ENCODE measurements around the gene EPHB3.

Gene EPHB3

DNA sequence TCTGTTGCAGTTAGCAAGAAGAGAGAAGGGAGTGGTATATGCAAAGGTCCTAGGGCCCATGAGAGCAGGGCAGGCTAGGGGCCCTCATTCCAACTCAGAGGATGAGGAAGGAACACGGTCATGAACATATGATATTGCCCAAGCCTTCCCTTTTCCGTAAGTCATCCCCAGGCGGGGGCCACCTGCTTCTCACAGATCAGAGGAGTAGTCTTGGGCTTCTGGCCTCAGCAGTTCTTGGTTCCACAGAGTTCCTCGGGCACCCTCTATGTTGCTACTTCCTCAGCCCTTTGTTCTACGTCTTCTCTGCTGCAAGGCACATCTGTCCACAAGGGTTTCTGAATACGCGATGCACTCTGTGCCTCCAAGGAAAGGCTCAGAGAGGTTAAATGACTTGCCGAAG lies 25.3 kb downstream of the EPHB3 start:
- H3K4me3 Mint-ChIP-seq = no peak overlapping the region
- H3K27ac Mint-ChIP-seq = no peak overlapping the region
- H3K36me3 Mint-ChIP-seq = no peaks in the 10 kb centered on the region
- DNase-seq (ENCODE audit: low spot score in 2 of 2) = no peak
- peaks cover 14% of the 10 kb centered on the region for H3K27me3 Mint-ChIP-seq
- no peaks in the 10 kb centered on the region for H3K9me3 Mint-ChIP-seq
- peaks cover 3% of the 10 kb centered on the region for H3K4me1 Mint-ChIP-seq
- no peak for ATAC-seq (ENCODE audit: low read depth)

DNA sequence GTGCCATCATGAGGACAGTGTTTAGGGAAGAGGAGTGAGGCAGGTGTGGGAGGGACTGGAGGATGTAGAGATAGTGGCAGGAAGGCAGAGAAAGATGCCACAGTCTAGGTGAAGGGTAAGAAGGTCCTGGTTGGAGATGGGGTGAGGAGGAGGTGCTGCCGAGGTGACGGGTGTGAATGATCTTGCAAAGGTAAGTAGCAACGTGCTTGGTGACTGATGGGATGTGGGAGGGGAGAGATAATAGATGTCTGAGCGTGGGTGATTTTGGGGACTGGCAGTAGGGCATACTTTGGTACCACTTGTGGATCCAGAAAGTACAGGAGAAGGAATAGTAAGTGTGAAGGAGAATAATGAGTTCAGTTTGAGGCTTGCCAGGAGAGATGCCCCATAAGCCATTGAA lies 27.2 kb downstream of the EPHB3 start:
- H3K27me3 Mint-ChIP-seq = peaks cover 5% of the 10 kb centered on the region
- ATAC-seq (ENCODE audit: low read depth) (no peak), DNase-seq (ENCODE audit: low spot score in 2 of 2) (no peak)
- H3K36me3 Mint-ChIP-seq = no peaks in the 10 kb centered on the region
- peaks cover 3% of the 10 kb centered on the region for H3K4me1 Mint-ChIP-seq
- no peak overlapping the region for H3K27ac Mint-ChIP-seq
- H3K4me3 Mint-ChIP-seq = no peak overlapping the region
- H3K9me3 Mint-ChIP-seq = no peaks in the 10 kb centered on the region

DNA sequence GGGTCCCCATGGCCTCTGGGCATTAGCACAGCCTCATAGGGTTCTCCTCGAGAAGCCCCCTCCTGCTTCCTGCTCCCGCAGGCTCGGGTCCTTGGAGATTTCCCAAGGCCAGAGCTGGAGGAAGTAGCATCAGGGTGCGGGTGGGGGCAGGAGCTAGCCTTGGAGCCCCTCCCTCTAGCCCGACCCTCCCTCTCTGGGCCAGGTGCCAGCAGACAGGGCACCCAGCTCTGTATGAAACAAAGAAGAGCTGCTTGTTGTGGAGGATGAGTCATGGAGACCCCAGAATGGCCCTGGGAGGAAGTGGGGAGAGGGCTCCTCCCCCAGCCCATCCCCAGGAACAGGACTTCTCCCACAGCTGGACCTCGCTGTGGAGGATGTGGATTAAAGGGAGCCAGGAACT lies 29.2 kb downstream of the EPHB3 start:
- H3K4me1 Mint-ChIP-seq = no peaks in the 10 kb centered on the region
- no peak overlapping the region for H3K27ac Mint-ChIP-seq
- no peaks in the 10 kb centered on the region for H3K27me3 Mint-ChIP-seq
- H3K9me3 Mint-ChIP-seq = no peaks in the 10 kb centered on the region
- H3K4me3 Mint-ChIP-seq = no peak overlapping the region
- ATAC-seq (ENCODE audit: low read depth) (no peak), DNase-seq (ENCODE audit: low spot score in 2 of 2) (no peak)
- no peaks in the 10 kb centered on the region for H3K36me3 Mint-ChIP-seq

DNA sequence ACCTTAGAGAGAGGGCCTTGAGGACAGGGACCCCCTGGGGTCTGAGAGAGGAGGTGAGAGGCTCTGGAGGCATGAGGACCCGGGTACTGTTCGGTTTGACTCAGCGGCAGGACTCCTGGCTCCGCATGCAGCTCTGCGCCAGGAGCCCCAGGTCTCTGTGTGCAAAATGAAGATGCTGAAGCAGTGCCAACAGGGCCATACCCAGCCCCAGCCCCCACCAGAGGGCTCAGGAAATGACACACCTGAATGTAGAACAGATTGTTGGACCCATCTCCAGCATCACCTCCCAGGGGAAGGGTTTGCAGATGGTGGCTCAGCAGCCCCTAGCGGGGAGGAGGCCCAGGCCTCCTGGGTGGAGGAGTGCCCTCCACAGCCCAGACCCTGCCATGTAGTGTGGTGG lies 30.2 kb downstream of the EPHB3 start:
- Mint-ChIP-seq H3K4me3 (no peak overlapping the region), H3K9me3 (no peaks in the 10 kb centered on the region), H3K36me3 (no peaks in the 10 kb centered on the region), H3K27me3 (no peaks in the 10 kb centered on the region), H3K27ac (no peak overlapping the region), H3K4me1 (no peaks in the 10 kb centered on the region)
- ATAC-seq (ENCODE audit: low read depth) (no peak), DNase-seq (ENCODE audit: low spot score in 2 of 2) (no peak)

DNA sequence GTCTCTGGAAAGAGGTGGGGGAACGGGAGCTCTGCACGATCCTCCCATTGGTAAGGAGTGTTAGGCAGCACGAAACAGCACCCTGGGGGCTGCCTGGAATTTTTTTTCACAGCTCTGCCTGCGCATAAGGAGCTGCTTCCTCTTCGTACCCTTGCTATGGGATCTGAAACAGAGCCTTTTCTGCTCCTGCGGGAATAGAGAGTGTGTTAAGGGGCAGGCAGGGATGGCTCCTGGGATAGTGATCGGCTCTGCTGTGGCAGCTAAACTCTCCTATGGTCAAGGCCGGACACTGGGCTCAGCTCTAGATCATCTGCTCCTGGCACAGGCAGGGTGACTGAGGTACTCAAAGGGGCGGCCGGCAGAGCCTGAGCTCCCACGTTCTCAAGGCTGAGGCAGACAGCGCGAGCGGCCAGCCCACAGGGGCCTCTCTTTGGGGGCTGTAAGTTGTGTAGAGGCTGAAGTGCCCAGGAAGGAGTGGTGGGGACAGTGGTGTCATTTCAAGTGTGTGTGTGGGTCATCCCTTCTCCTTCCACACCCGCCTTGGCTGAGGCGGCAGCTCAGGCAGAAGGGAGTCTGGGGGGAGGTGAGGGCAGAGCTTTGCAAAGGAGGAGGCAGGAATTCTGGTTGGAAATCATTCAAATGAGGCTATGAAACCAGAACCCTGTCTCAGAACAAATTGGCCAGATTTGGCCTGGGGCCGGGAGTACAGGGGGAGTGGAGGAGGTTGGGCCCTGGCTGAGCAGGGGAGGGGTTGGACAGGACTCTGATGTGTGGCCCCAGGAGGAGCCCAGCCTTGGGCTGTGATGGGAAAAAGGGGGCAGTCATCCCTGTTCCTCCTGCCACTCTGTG lies 31.0 kb downstream of the EPHB3 start:
- H3K4me1 Mint-ChIP-seq = no peaks in the 10 kb centered on the region
- H3K9me3 Mint-ChIP-seq = no peaks in the 10 kb centered on the region
- ATAC-seq (ENCODE audit: low read depth) (no peak), DNase-seq (ENCODE audit: low spot score in 2 of 2) (no peak)
- no peak overlapping the region for H3K4me3 Mint-ChIP-seq
- H3K27me3 Mint-ChIP-seq = no peaks in the 10 kb centered on the region
- H3K36me3 Mint-ChIP-seq = no peaks in the 10 kb centered on the region
- H3K27ac Mint-ChIP-seq = no peak overlapping the region

DNA sequence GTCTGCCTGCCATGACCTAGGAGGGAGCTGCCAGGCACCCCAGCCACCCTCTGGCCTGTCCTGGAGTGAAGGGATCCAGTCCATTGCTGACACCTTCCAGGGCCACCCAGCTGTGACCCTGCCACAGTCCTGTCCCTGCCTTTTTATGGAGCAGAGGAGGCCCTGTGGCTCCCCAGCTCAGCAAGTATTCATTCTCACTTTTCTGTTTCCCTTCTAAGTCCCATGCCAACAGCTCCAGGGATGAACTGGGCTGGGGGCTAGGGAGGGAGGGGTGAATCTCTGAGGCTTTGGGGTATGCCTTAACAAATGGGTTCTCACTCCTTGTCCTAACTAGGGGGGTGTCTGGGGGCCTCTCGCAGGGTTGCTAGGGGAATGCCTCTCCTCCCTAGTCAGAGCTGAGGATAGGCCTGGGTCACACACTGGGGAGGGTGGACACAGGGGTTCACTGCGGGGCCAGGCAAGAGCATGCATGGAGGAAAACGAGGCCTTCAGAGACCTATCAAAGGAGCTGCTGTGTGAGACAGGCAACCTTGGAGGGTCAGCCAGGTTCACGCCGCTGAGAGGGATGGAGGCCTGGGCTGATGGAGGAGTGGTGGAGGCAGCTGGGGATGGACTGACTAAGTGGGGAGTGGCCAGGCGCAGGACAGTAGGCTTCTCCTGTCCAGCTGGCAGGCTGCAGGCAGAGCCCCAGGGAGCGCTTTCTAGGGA lies 31.8 kb downstream of the EPHB3 start:
- Mint-ChIP-seq H3K4me1 (no peaks in the 10 kb centered on the region), H3K9me3 (no peaks in the 10 kb centered on the region), H3K36me3 (no peaks in the 10 kb centered on the region), H3K27ac (no peak overlapping the region), H3K4me3 (no peak overlapping the region), H3K27me3 (no peaks in the 10 kb centered on the region)
- ATAC-seq (ENCODE audit: low read depth) (no peak), DNase-seq (ENCODE audit: low spot score in 2 of 2) (no peak)

DNA sequence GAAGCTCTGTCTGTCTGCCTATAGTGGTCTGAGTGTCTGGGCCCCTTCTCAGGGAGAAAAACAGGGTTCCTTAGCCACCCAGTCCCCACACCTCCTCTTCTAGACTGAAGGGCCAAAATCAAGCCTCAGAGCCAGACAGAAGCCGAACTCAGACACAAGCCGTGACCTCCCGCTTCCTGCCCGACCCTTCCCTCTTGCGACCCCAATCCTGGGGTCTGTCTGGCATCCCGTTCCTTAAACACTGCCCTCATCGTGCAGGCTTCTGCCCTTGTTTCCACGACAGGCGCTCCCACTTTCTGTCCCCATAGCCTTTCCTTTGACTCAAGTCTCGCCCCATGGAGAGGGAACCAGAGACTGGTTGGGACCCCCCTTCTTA lies 32.3 kb downstream of the EPHB3 start:
- H3K27me3 Mint-ChIP-seq = no peaks in the 10 kb centered on the region
- H3K9me3 Mint-ChIP-seq = no peaks in the 10 kb centered on the region
- no peak overlapping the region for H3K4me3 Mint-ChIP-seq
- no peak overlapping the region for H3K27ac Mint-ChIP-seq
- no peak for DNase-seq (ENCODE audit: low spot score in 2 of 2)
- no peaks in the 10 kb centered on the region for H3K36me3 Mint-ChIP-seq
- no peaks in the 10 kb centered on the region for H3K4me1 Mint-ChIP-seq
- ATAC-seq (ENCODE audit: low read depth) = no peak

DNA sequence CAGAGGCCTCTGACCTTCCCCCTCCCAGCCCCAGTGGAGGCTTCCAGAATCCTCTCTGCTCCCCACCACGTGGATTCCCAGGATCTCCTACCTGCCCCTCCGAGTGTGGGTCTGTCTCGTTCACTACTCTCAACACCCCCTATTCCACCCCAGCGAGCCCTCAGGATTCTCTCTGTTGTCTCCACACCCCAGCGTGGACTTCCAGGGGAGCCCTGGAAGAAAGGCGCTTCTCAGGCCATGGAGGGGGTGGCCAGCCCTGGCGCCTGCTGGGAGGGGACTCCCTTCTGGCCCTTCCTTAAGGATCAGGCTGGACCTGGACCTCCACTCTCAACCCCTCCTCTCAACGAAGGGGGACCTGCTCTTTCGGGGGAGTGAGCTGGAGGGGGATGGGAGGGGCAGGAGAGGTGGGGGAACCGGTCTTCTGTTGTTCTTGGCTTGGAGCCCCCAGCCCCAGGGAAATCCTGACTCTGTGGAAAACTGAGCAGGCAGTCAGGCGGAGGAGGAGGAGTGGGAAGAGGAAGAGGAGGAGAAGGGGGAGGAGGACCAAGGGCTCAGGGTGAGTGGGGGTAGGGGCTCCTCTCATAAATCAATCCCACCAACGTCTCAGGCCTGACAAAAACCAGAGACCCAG lies 32.9 kb downstream of the EPHB3 start:
- H3K9me3 Mint-ChIP-seq = no peaks in the 10 kb centered on the region
- H3K36me3 Mint-ChIP-seq = no peaks in the 10 kb centered on the region
- ATAC-seq (ENCODE audit: low read depth) = no peak
- H3K27ac Mint-ChIP-seq = no peak overlapping the region
- no peaks in the 10 kb centered on the region for H3K27me3 Mint-ChIP-seq
- H3K4me1 Mint-ChIP-seq = no peaks in the 10 kb centered on the region
- DNase-seq (ENCODE audit: low spot score in 2 of 2) = no peak
- no peak overlapping the region for H3K4me3 Mint-ChIP-seq

DNA sequence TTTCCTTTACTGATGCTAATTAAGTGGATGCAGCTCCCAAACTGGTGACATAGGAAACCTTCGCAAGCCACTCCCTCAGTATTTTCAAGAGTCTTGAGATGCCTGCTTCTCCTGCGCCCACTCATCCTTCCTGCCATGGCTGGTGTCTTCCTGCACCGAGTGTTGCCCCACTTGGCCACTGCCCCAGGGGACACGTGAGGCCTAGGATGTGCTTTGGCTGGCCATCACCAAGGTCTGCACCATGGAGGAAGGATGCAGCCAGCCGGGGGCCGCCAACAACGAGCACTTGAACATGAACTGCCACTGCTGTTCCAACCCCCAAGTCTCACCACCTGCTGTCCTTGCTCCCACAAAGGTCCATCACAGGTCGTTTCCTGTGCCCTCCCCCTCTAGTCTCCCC lies 34.1 kb downstream of the EPHB3 start:
- H3K9me3 Mint-ChIP-seq = no peaks in the 10 kb centered on the region
- H3K4me3 Mint-ChIP-seq = no peak overlapping the region
- no peak overlapping the region for H3K27ac Mint-ChIP-seq
- H3K4me1 Mint-ChIP-seq = no peaks in the 10 kb centered on the region
- peaks cover 4% of the 10 kb centered on the region for H3K27me3 Mint-ChIP-seq
- ATAC-seq (ENCODE audit: low read depth) (no peak), DNase-seq (ENCODE audit: low spot score in 2 of 2) (no peak)
- no peaks in the 10 kb centered on the region for H3K36me3 Mint-ChIP-seq

DNA sequence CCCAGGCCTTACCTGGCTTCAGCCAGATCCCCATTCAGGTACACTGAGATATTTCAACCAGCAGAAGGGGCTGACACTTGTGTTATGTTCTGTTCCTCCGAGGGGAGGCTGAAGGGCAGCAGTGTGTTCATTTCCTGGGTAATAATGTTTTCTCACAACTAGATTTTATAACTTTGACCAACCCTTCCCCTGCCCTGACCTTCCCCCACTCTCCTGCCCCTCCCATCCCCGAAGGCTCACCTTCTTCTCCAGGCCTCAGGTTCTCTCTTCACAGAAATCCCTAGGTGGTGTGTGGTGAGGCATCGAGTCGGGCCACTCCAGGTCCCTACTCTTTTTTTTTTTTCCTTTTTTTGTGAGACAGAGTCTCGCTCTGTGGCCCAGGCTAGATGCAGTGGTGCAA lies 34.6 kb downstream of the EPHB3 start:
- Mint-ChIP-seq H3K27me3 (peaks cover 8% of the 10 kb centered on the region), H3K27ac (no peak overlapping the region)

DNA sequence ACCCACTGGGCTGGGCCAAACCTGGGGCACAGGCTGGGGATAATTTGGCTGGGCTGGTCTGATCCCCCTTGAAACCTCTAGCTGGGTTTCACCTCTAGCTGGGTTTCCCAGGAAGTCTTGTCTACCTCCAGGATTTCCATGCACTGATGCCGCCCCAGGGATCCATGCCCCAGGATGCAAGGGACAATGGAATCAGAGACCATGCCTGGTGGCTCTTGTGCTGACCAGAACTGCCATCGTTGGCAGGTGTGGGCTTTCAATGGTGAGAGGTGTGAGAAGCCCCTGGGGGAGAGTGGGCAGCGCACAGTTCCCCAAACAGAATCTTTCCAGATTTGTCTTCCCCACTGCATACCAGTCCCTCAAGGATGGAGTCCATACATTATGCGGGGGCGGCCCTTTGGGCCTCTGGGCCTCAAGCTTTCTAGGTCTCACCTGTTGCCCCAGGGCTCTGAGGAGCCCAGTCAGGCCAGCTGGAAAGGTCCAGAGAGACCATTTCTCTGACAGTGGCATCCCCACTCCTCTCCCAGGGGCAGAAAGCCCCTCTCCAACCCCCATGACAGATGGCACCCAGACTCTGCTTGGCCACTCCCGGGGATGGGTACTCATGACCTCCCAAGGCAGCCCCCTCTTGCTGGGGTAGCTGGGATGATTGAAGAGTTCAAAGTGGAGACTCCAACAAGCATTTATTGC lies 35.4 kb downstream of the EPHB3 start:
- ATAC-seq (ENCODE audit: low read depth) (no peak), DNase-seq (ENCODE audit: low spot score in 2 of 2) (no peak)
- Mint-ChIP-seq H3K36me3 (no peaks in the 10 kb centered on the region), H3K9me3 (no peaks in the 10 kb centered on the region), H3K27me3 (peaks cover 8% of the 10 kb centered on the region), H3K4me3 (no peak overlapping the region), H3K4me1 (no peaks in the 10 kb centered on the region), H3K27ac (no peak overlapping the region)

More for the DNA sequence above, 34.6 kb downstream of the EPHB3 start:
- Mint-ChIP-seq H3K9me3 (no peaks in the 10 kb centered on the region), H3K36me3 (no peaks in the 10 kb centered on the region), H3K4me3 (no peak overlapping the region), H3K4me1 (no peaks in the 10 kb centered on the region)
- no peak for ATAC-seq (ENCODE audit: low read depth)
- no peak for DNase-seq (ENCODE audit: low spot score in 2 of 2)

DNA sequence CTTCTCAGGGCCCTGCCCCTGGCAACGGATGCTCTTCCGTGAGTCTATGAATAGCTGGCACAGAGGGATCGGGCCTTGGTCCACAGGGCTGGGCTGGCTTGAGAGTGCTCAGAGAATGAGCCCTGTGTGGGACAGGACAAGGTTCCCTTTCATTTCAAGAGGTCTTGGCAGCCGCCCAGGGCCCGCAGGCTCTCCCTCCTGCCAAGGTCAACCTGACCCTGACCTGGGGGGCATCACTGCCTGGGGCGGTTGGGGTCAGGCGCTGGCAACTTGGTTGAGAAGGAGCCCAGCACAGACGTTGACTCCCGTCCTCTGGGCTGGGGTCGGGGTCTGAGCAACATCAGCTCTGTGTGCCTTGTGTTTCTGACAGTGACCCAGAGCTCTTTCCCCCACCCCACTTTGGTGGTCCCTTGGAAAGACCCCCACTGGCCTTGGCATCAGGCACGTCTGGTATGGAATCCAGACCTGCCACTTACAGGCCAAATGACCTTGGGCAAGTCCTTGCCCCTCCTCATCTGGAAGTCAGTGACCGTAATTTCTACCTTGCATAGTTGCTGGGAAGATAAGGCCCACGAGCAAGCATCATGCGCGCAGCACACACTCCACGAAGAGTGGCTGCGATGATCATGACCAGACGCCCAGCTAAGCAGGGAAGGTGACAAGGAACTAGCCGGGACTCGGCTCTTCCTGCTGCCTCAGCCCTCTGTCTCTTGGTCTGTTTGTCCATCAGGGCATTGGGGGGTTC lies 36.4 kb downstream of the EPHB3 start:
- Mint-ChIP-seq H3K27me3 (peaks cover 15% of the 10 kb centered on the region), H3K36me3 (peaks cover 3% of the 10 kb centered on the region), H3K9me3 (no peaks in the 10 kb centered on the region), H3K27ac (no peak overlapping the region), H3K4me3 (no peak overlapping the region), H3K4me1 (peaks cover 6% of the 10 kb centered on the region)
- DNase-seq (ENCODE audit: low spot score in 2 of 2) (no peak), ATAC-seq (ENCODE audit: low read depth) (no peak)

DNA sequence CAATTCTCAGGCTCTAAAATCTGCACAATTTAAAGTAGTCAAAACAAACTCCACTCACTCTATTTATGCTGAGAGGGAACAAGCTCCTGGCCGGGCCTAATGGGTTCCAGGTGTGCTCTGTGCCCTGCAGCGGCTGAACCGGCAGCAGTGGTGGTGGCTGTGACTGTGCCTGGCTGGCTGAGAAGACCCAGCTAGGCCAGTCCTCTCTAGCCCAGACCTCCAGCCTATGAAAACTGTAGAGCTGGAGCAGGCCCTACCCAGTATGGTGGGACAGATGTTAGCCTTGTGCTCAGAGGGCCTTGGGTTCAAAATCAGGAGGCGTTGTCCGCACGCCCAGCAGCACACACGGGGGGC lies 37.0 kb downstream of the EPHB3 start:
- peaks cover 3% of the 10 kb centered on the region for H3K36me3 Mint-ChIP-seq
- peaks cover 7% of the 10 kb centered on the region for H3K4me1 Mint-ChIP-seq
- H3K4me3 Mint-ChIP-seq = no peak overlapping the region
- H3K27me3 Mint-ChIP-seq = peaks cover 16% of the 10 kb centered on the region
- DNase-seq (ENCODE audit: low spot score in 2 of 2) = no peak
- ATAC-seq (ENCODE audit: low read depth) = no peak
- H3K9me3 Mint-ChIP-seq = no peaks in the 10 kb centered on the region
- no peak overlapping the region for H3K27ac Mint-ChIP-seq
